RWPE2 (cell line): ENCODE measurements around the gene ASB7.

Experiments
- ATAC-seq: fragments of 200-7000 bp; cut with Tn5 transposase; 3 replicates; pipeline ENCODE4 v1.9.1; 2021; ENCODE audit warnings: low read depth
- DNase-seq: peaks from one replicate; pipeline ENCODE4 v3.0.0-alpha.2; 2020; ENCODE audit warnings: low spot score
- H3K27ac ChIP-seq: fragments of 450-650 bp; 2 replicates; pipeline ENCODE4 v1.5.1; 2017; ENCODE audit warnings: mild to moderate bottlenecking; ENCODE audit not compliant: poor library complexity, severe bottlenecking
- H3K27me3 ChIP-seq: fragments of 250-450 bp; sonication (Bioruptor Pico); 2 replicates; pipeline ENCODE4 v1.5.1; 2021; ENCODE audit warnings: mild to moderate bottlenecking, moderate library complexity; ENCODE audit not compliant: insufficient read depth, poor library complexity, severe bottlenecking
- H3K36me3 ChIP-seq: fragments of 250-450 bp; sonication (Bioruptor Pico); 2 replicates; pipeline ENCODE4 v1.5.1; 2020; ENCODE audit warnings: low read depth, mild to moderate bottlenecking, moderate library complexity
- H3K4me1 ChIP-seq: fragments of 250-450 bp; sonication (Bioruptor Pico); 2 replicates; pipeline ENCODE4 v1.5.1; 2021; ENCODE audit warnings: mild to moderate bottlenecking, moderate library complexity; ENCODE audit not compliant: insufficient read depth, poor library complexity, severe bottlenecking
- H3K4me3 ChIP-seq: fragments of 250-450 bp; sonication (Bioruptor Pico); 2 replicates; pipeline ENCODE4 v1.5.1; 2021; ENCODE audit warnings: mild to moderate bottlenecking, moderate library complexity; ENCODE audit not compliant: severe bottlenecking
- H3K9me3 ChIP-seq: fragments of 250-450 bp; sonication (Bioruptor Pico); 2 replicates; pipeline ENCODE4 v1.5.1; 2021; ENCODE audit warnings: mild to moderate bottlenecking, moderate library complexity; ENCODE audit not compliant: severe bottlenecking
- CTCF ChIP-seq: fragments of 450-650 bp; IDR thresholded peaks from one replicate; pipeline ENCODE4 v1.5.1; 2017; ENCODE audit warnings: mild to moderate bottlenecking, moderate library complexity; ENCODE audit not compliant: poor library complexity, severe bottlenecking

The ASB7 gene

GRCh38 chr15:100602064-100602822 is at the start of gene ASB7, which contains the start of gene LINS1:
TSS of gene ASB7 (plus strand) at chr15:100602589. CDS start at chr15:100612217, 9,628 bp downstream.
TSS of gene LINS1 (minus strand) at chr15:100602184. CDS start at chr15:100580842, 21,342 bp downstream.
- peaks cover 33% of the 10 kb centered on the region for H3K36me3 ChIP-seq
- ATAC-seq: peak; percentile 95
- H3K4me3 ChIP-seq: peak within 1 kb of the TSS; percentile 80
- no peaks in the 10 kb centered on the region for H3K9me3 ChIP-seq
- peak; percentile 100 for DNase-seq
- no peak for TF ChIP-seq CTCF
- peaks cover 12% of the 10 kb centered on the region for H3K4me1 ChIP-seq
- peak within 1 kb of the TSS; percentile 48 for H3K27ac ChIP-seq
- H3K27me3 ChIP-seq: no peaks in the 10 kb centered on the region

GRCh38 chr15:100553468-100553867 is 48.9 kb upstream of the ASB7 start:
- Histone ChIP-seq H3K27ac (no peak overlapping the region), H3K27me3 (no peaks in the 10 kb centered on the region), H3K4me1 (no peaks in the 10 kb centered on the region), H3K9me3 (no peaks in the 10 kb centered on the region), H3K36me3 (peaks cover 3% of the 10 kb centered on the region; the same call in 1 of the 2 replicates), H3K4me3 (no peak overlapping the region)
- DNase-seq (no peak), ATAC-seq (no peak)
- TF ChIP-seq CTCF: no peak

- H3K9me3 ChIP-seq: no peaks in the 10 kb centered on the region
- DNase-seq (no peak), ATAC-seq (no peak)
- TF ChIP-seq CTCF: no peak
- H3K27me3 ChIP-seq: no peaks in the 10 kb centered on the region
- no peak overlapping the region for H3K4me3 ChIP-seq
- no peaks in the 10 kb centered on the region for H3K36me3 ChIP-seq
- H3K4me1 ChIP-seq: no peaks in the 10 kb centered on the region
- H3K27ac ChIP-seq: no peak overlapping the region
Observed at GRCh38 chr15:100558771-100559254, 43.6 kb upstream of the ASB7 start.

GRCh38 chr15:100559330-100559729 is 43.1 kb upstream of the ASB7 start:
- H3K4me1 ChIP-seq: no peaks in the 10 kb centered on the region
- no peaks in the 10 kb centered on the region for H3K36me3 ChIP-seq
- no peak overlapping the region for H3K4me3 ChIP-seq
- H3K27ac ChIP-seq: no peak overlapping the region
- DNase-seq: no peak
- TF ChIP-seq CTCF: no peak
- H3K9me3 ChIP-seq: no peaks in the 10 kb centered on the region
- H3K27me3 ChIP-seq: no peaks in the 10 kb centered on the region
- ATAC-seq: peak; percentile 57; the same call in 2 of the 3 replicates

GRCh38 chr15:100560323-100560722 is 42.1 kb upstream of the ASB7 start:
- H3K9me3 ChIP-seq: no peaks in the 10 kb centered on the region
- no peak for TF ChIP-seq CTCF
- H3K4me3 ChIP-seq: no peak overlapping the region
- no peak for ATAC-seq
- no peak for DNase-seq
- H3K27ac ChIP-seq: no peak overlapping the region
- H3K4me1 ChIP-seq: no peaks in the 10 kb centered on the region
- no peaks in the 10 kb centered on the region for H3K27me3 ChIP-seq
- no peaks in the 10 kb centered on the region for H3K36me3 ChIP-seq
